H9 (cell line): ENCODE results near the gene NKAIN2. TPM values are rescaled to one million over a fixed set of nuclear protein-coding genes. Genes with fewer than 3 reads are reported as not detected.

Experiments
- DNase-seq: peaks from one replicate; pipeline ENCODE4 v3.0.0-alpha.2; 2017
- H2AFZ ChIP-seq: one replicate; pipeline ENCODE4 v1.6.1; 2013; ENCODE audit warnings: mild to moderate bottlenecking, low read length, control low read depth, moderate library complexity
- H2AK5ac ChIP-seq: 2 replicates; pipeline ENCODE4 v1.6.1; 2013; ENCODE audit warnings: low read length, control low read depth, mixed read lengths; ENCODE audit not compliant: insufficient read length
- H2BK120ac ChIP-seq: one replicate; pipeline ENCODE4 v1.6.1; 2013; ENCODE audit warnings: low read depth, mild to moderate bottlenecking, low read length, control low read depth, inconsistent platforms; ENCODE audit not compliant: poor library complexity, severe bottlenecking
- H2BK12ac ChIP-seq: 2 replicates; pipeline ENCODE4 v1.6.1; 2013; ENCODE audit warnings: low read length, control low read depth, mixed read lengths, low read depth; ENCODE audit not compliant: insufficient read length
- H2BK15ac ChIP-seq: 2 replicates; pipeline ENCODE4 v1.6.1; 2013; ENCODE audit warnings: low read depth, low read length, control low read depth
- H2BK20ac ChIP-seq: one replicate; pipeline ENCODE4 v1.6.1; 2013; ENCODE audit warnings: low read depth, mild to moderate bottlenecking, low read length, control low read depth, inconsistent platforms; ENCODE audit not compliant: poor library complexity, severe bottlenecking
- H2BK5ac ChIP-seq: 2 replicates; pipeline ENCODE4 v1.6.1; 2013; ENCODE audit warnings: low read length, control low read depth, mixed read lengths; ENCODE audit not compliant: insufficient read length
- H3K14ac ChIP-seq: 2 replicates; pipeline ENCODE4 v1.6.1; 2013; ENCODE audit warnings: low read length, control low read depth; ENCODE audit not compliant: insufficient read depth
- H3K18ac ChIP-seq: 2 replicates; pipeline ENCODE4 v1.6.1; 2013; ENCODE audit warnings: low read depth, mild to moderate bottlenecking, mixed read lengths, low read length, control low read depth; ENCODE audit not compliant: insufficient read length
- H3K23ac ChIP-seq: 2 replicates; pipeline ENCODE4 v1.6.1; 2013; ENCODE audit warnings: low read length, control low read depth, mixed read lengths, low read depth; ENCODE audit not compliant: insufficient read length
- H3K23me2 ChIP-seq: 2 replicates; pipeline ENCODE4 v1.6.1; 2013; ENCODE audit warnings: low read depth, mild to moderate bottlenecking, mixed read lengths, low read length, control low read depth; ENCODE audit not compliant: insufficient read length, poor library complexity, severe bottlenecking
- H3K27ac ChIP-seq: 2 replicates; pipeline ENCODE4 v1.5.1; 2013; ENCODE audit warnings: low read length, control low read depth, mixed read lengths, low read depth; ENCODE audit not compliant: insufficient read length
- H3K27me3 ChIP-seq: 2 replicates; pipeline ENCODE4 v1.6.1; 2013; ENCODE audit warnings: low read length, control low read depth, inconsistent platforms; ENCODE audit not compliant: insufficient read depth
- H3K4ac ChIP-seq: 2 replicates; pipeline ENCODE4 v1.6.1; 2013; ENCODE audit warnings: low read depth, mild to moderate bottlenecking, control low read depth, inconsistent platforms, low read length, moderate library complexity
- H3K4me1 ChIP-seq: 2 replicates; pipeline ENCODE4 v1.6.1; 2013; ENCODE audit warnings: low read length, control low read depth, inconsistent platforms; ENCODE audit not compliant: insufficient read depth
- H3K4me2 ChIP-seq: 2 replicates; pipeline ENCODE4 v1.6.1; 2013; ENCODE audit warnings: low read length, control low read depth, mixed read lengths; ENCODE audit not compliant: insufficient read length, insufficient read depth
- H3K56ac ChIP-seq: 2 replicates; pipeline ENCODE4 v1.6.1; 2013; ENCODE audit warnings: low read depth, mild to moderate bottlenecking, mixed read lengths, low read length, control low read depth; ENCODE audit not compliant: insufficient read length
- H3K79me1 ChIP-seq: 2 replicates; pipeline ENCODE4 v1.6.1; 2013; ENCODE audit warnings: low read depth, mild to moderate bottlenecking, moderate library complexity, low read length, control low read depth, inconsistent platforms; ENCODE audit not compliant: insufficient read depth, poor library complexity, severe bottlenecking
- H3K79me2 ChIP-seq: 2 replicates; pipeline ENCODE4 v1.6.1; 2013; ENCODE audit warnings: low read length, control low read depth, inconsistent platforms; ENCODE audit not compliant: insufficient read depth
- H3K9ac ChIP-seq: 2 replicates; pipeline ENCODE4 v1.6.1; 2013; ENCODE audit warnings: low read length, control low read depth, mixed read lengths; ENCODE audit not compliant: insufficient read length; ENCODE audit errors: extremely low read depth
- H3K9me3 ChIP-seq: one replicate; pipeline ENCODE4 v1.6.1; 2013; ENCODE audit warnings: low read depth, low read length, inconsistent platforms; ENCODE audit not compliant: control insufficient read depth
- H3T11ph ChIP-seq: one replicate; pipeline ENCODE4 v1.6.1; 2013; ENCODE audit warnings: mild to moderate bottlenecking, low read length, control low read depth, inconsistent platforms
- H4K20me1 ChIP-seq: one replicate; pipeline ENCODE4 v1.6.1; 2013; ENCODE audit not compliant: control insufficient read depth, insufficient read length, insufficient read depth
- H4K5ac ChIP-seq: 2 replicates; pipeline ENCODE4 v1.6.1; 2013; ENCODE audit warnings: low read depth, mild to moderate bottlenecking, mixed read lengths, low read length, control low read depth; ENCODE audit not compliant: insufficient read length
- H4K8ac ChIP-seq: replicated peaks from 2 replicates; pipeline ENCODE4 v1.6.1; 2013; ENCODE audit warnings: low read length, control low read depth, mixed read lengths, low read depth; ENCODE audit not compliant: insufficient read length
- H4K91ac ChIP-seq: 2 replicates; pipeline ENCODE4 v1.6.1; 2013; ENCODE audit warnings: low read depth, mild to moderate bottlenecking, moderate library complexity, mixed read lengths, low read length, control low read depth; ENCODE audit not compliant: insufficient read length
- H3K27ac Mint-ChIP-seq, 3 experiments: 2 replicates in 2 of 3; 3 replicates in 1 of 3; pipeline ENCODE4 v1.8.0; 2020 to 2021; ENCODE audit warnings: mixed read lengths in 3 of 3, mild to moderate bottlenecking in 1 of 3, moderate library complexity in 1 of 3
- H3K27me3 Mint-ChIP-seq: 2 replicates; pipeline ENCODE4 v1.8.0; 2021; ENCODE audit warnings: low read depth, mild to moderate bottlenecking, moderate library complexity, mixed read lengths
- H3K36me3 Mint-ChIP-seq, 3 experiments: 2 replicates in 2 of 3; 3 replicates in 1 of 3; pipeline ENCODE4 v1.8.0; 2020 to 2021; ENCODE audit warnings: low read depth in 3 of 3, mixed read lengths in 3 of 3; ENCODE audit not compliant: insufficient read depth in 1 of 3
- H3K4me1 Mint-ChIP-seq, 2 experiments: 2 replicates each; pipeline ENCODE4 v1.8.0; 2020; ENCODE audit warnings: mixed read lengths in 2 of 2
- H3K4me3 Mint-ChIP-seq, 2 experiments: 2 replicates in 1 of 2; 3 replicates in 1 of 2; pipeline ENCODE4 v1.8.0; 2020 to 2021; ENCODE audit warnings: mild to moderate bottlenecking in 2 of 2, mixed read lengths in 2 of 2, moderate library complexity in 1 of 2
- H3K9me3 Mint-ChIP-seq, 2 experiments: 2 replicates in 1 of 2; 3 replicates in 1 of 2; pipeline ENCODE4 v1.8.0; 2020; ENCODE audit warnings: mild to moderate bottlenecking in 2 of 2, mixed read lengths in 2 of 2, moderate library complexity in 1 of 2
- CTCF ChIP-seq: fragments of 200-600 bp; sonication (generic); conservative IDR thresholded peaks from 3 replicates; pipeline ENCODE4 v1.8.0; 2021; ENCODE audit warnings: antibody characterized with exemption, mild to moderate bottlenecking
- total RNA-seq: library from RNA; stranded (reverse); gene quantifications from 2 replicates; pipeline ENCODE4 v1.2.1, GENCODE V29; 2021

Gene NKAIN2
- total RNA-seq, 1 experiment from 2014 or later: 0.17 TPM

GRCh38 chr6:124719913-124720312 is 916.2 kb downstream of the NKAIN2 start:
- Histone ChIP-seq H2BK5ac (no peak overlapping the region), H3K9me3 (no peaks in the 10 kb centered on the region), H3K4me2 (no peak overlapping the region), H2BK120ac (no peak overlapping the region), H2AK5ac (no peak overlapping the region), H4K5ac (no peak overlapping the region), H3K4ac (no peak overlapping the region), H4K20me1 (no peaks in the 10 kb centered on the region), H4K91ac (no peak overlapping the region), H4K8ac (no peak overlapping the region), H3K4me1 (no peaks in the 10 kb centered on the region), H3K27ac (no peak overlapping the region), H2AFZ (no peak overlapping the region), H3K79me2 (no peaks in the 10 kb centered on the region), H3K79me1 (no peaks in the 10 kb centered on the region), H2BK15ac (no peak overlapping the region), H3T11ph (no peak overlapping the region), H3K23ac (no peak overlapping the region), H3K18ac (no peak overlapping the region), H3K9ac (no peak overlapping the region), H3K23me2 (no peaks in the 10 kb centered on the region), H3K27me3 (no peaks in the 10 kb centered on the region), H3K56ac (no peak overlapping the region), H3K14ac (no peak overlapping the region), H2BK20ac (no peak overlapping the region), H2BK12ac (no peak overlapping the region)
- Mint-ChIP-seq H3K4me3 (no peak overlapping the region), H3K27ac (no peak overlapping the region), H3K4me1 (peaks cover 0 to 1% of the 10 kb centered on the region in 2 experiments; a peak in 2 of 4 replicates), H3K27me3 (no peaks in the 10 kb centered on the region), H3K36me3 (no peaks in the 10 kb centered on the region), H3K9me3 (no peaks in the 10 kb centered on the region)
- no peak for TF ChIP-seq CTCF
- no peak for DNase-seq
